H1 (cell line): ENCODE results near the gene RASAL1. TPM values are rescaled to one million over a fixed set of nuclear protein-coding genes. Genes with fewer than 3 reads are reported as not detected.

Experiments
- CTCF ChIA-PET: fragments of 300-600 bp; sonication (Branson Sonifier 250); formaldehyde crosslinking; loops from one replicate; lab custom pipeline; 2021; ENCODE audit not compliant: partially characterized antibody; lab: Charles Lee
- POLR2A ChIA-PET: fragments of 300-600 bp; sonication (Branson Sonifier 250); formaldehyde crosslinking; loops from one replicate; lab custom pipeline; 2021; ENCODE audit warnings: inconsistent platforms; ENCODE audit not compliant: partially characterized antibody; lab: Charles Lee
- DNase-seq, 2 experiments: peaks; one replicate each; pipeline versions ENCODE4 v3.0.0 to v3.0.0-alpha.2; 2010 to 2022; ENCODE audit warnings: low spot score in 2 of 2, low read depth in 1 of 2, mixed read lengths in 1 of 2
- FAIRE-seq: peaks from 2 replicates; lab custom pipeline; 2011; peaks lifted over from hg19 to GRCh38; lab: Jason Lieb, UNC
- H2AFZ ChIP-seq: 2 replicates; pipeline ENCODE4 v1.8.1; 2012; ENCODE audit warnings: low read length, inconsistent platforms
- H2AK5ac ChIP-seq: 2 replicates; pipeline ENCODE4 v1.6.1; 2013; ENCODE audit warnings: low read depth, low read length
- H2BK120ac ChIP-seq: replicated peaks from 2 replicates; pipeline ENCODE3; 2013; ENCODE audit warnings: low read depth, low read length, inconsistent platforms
- H2BK12ac ChIP-seq: 2 replicates; pipeline ENCODE4 v1.6.1; 2013; ENCODE audit warnings: low read depth, low read length
- H2BK15ac ChIP-seq: 2 replicates; pipeline ENCODE4 v1.6.1; 2013; ENCODE audit warnings: low read length
- H2BK20ac ChIP-seq: 2 replicates; pipeline ENCODE4 v1.6.1; 2013; ENCODE audit warnings: low read length
- H2BK5ac ChIP-seq: 2 replicates; pipeline ENCODE4 v1.6.1; 2013; ENCODE audit warnings: low read depth, low read length
- H3K14ac ChIP-seq: 2 replicates; pipeline ENCODE4 v1.6.1; 2013; ENCODE audit warnings: inconsistent platforms; ENCODE audit not compliant: insufficient read length
- H3K18ac ChIP-seq: 2 replicates; pipeline ENCODE4 v1.6.1; 2013; ENCODE audit warnings: low read length; ENCODE audit errors: extremely low read depth
- H3K23ac ChIP-seq: 2 replicates; pipeline ENCODE4 v1.6.1; 2013; ENCODE audit warnings: inconsistent platforms; ENCODE audit not compliant: insufficient read length
- H3K23me2 ChIP-seq: 2 replicates; pipeline ENCODE4 v1.6.1; 2013; ENCODE audit warnings: low read depth, low read length
- H3K27ac ChIP-seq: 2 replicates; pipeline ENCODE4 v1.6.1; 2011; ENCODE audit warnings: low read depth, low read length, inconsistent platforms
- H3K27me3 ChIP-seq, 4 experiments: replicated peaks in 1 of 4; 1 replicate in 1 of 4; 2 replicates in 3 of 4; pipeline versions ENCODE4 v1.6.1 to v1.8.1; 2011 to 2013; ENCODE audit warnings: low read length in 3 of 4, mild to moderate bottlenecking in 3 of 4, inconsistent platforms in 2 of 4, mixed read lengths in 2 of 4, moderate library complexity in 1 of 4; ENCODE audit not compliant: control insufficient read depth in 3 of 4, insufficient read depth in 3 of 4; ENCODE audit errors: extremely low read depth in 1 of 4
- H3K36me3 ChIP-seq, 4 experiments: 2 replicates each; pipeline versions ENCODE4 v1.6.1 to v1.8.1; 2011 to 2013; ENCODE audit warnings: mild to moderate bottlenecking in 4 of 4, low read length in 3 of 4, moderate library complexity in 2 of 4, control low read depth in 1 of 4, inconsistent platforms in 1 of 4; ENCODE audit not compliant: insufficient read depth in 4 of 4, control insufficient read depth in 2 of 4
- H3K4ac ChIP-seq: replicated peaks from 2 replicates; pipeline ENCODE3; 2013; ENCODE audit warnings: low read length, low read depth, mixed read lengths, inconsistent platforms; ENCODE audit not compliant: insufficient read length
- H3K4me1 ChIP-seq, 4 experiments: replicated peaks in 1 of 4; 1 replicate in 1 of 4; 2 replicates in 3 of 4; pipeline versions ENCODE4 v1.6.1 to v1.8.1; 2011 to 2013; ENCODE audit warnings: low read length in 3 of 4, inconsistent platforms in 2 of 4, mixed read lengths in 1 of 4; ENCODE audit not compliant: insufficient read depth in 4 of 4, control insufficient read depth in 3 of 4
- H3K4me2 ChIP-seq, 2 experiments: 2 replicates each; pipeline versions ENCODE4 v1.6.1 to v1.8.1; 2011 to 2013; ENCODE audit warnings: low read depth in 2 of 2, low read length in 2 of 2, control low read depth in 1 of 2, inconsistent platforms in 1 of 2, mild to moderate bottlenecking in 1 of 2; ENCODE audit not compliant: insufficient read depth in 1 of 2
- H3K4me3 ChIP-seq, 4 experiments: fragments of 200-600, 300-600 bp in 1 of 4; sonication (generic), shearing (Covaris generic), sonication (Bioruptor Twin) in 1 of 4; 2 replicates each; pipeline versions ENCODE4 v1.5.1 to v1.8.1; 2011 to 2016; ENCODE audit warnings: low read length in 4 of 4, low read depth in 3 of 4, control low read depth in 2 of 4, inconsistent platforms in 2 of 4, mild to moderate bottlenecking in 2 of 4, mixed read lengths in 1 of 4, moderate library complexity in 1 of 4; ENCODE audit not compliant: insufficient read depth in 2 of 4; ENCODE audit errors: extremely low read depth in 1 of 4
- H3K56ac ChIP-seq: replicated peaks from 2 replicates; pipeline ENCODE3; 2013; ENCODE audit warnings: low read depth, mild to moderate bottlenecking, mixed read lengths, low read length, inconsistent platforms; ENCODE audit not compliant: insufficient read length
- H3K79me1 ChIP-seq: 2 replicates; pipeline ENCODE4 v1.6.1; 2013; ENCODE audit warnings: low read depth, low read length, control low read depth
- H3K79me2 ChIP-seq, 2 experiments: 2 replicates each; pipeline versions ENCODE4 v1.6.1 to v1.8.1; 2012 to 2013; ENCODE audit warnings: low read length in 2 of 2, mild to moderate bottlenecking in 2 of 2, inconsistent platforms in 1 of 2; ENCODE audit not compliant: insufficient read depth in 2 of 2, control insufficient read depth in 1 of 2
- H3K9ac ChIP-seq, 4 experiments: replicated peaks in 1 of 4; 1 replicate in 1 of 4; 2 replicates in 3 of 4; pipeline versions ENCODE4 v1.6.1 to v1.8.1; 2011 to 2013; ENCODE audit warnings: low read depth in 3 of 4, low read length in 3 of 4, control low read depth in 2 of 4, mild to moderate bottlenecking in 2 of 4, moderate library complexity in 2 of 4, inconsistent platforms in 1 of 4; ENCODE audit errors: extremely low read depth in 1 of 4
- H3K9me3 ChIP-seq, 2 experiments: 2 replicates each; pipeline versions ENCODE4 v1.6.1 to v1.8.1; 2012 to 2013; ENCODE audit warnings: mild to moderate bottlenecking in 2 of 2, moderate library complexity in 2 of 2, control low read depth in 1 of 2, inconsistent platforms in 1 of 2, low read depth in 1 of 2, low read length in 1 of 2, mixed read lengths in 1 of 2; ENCODE audit not compliant: insufficient read depth in 2 of 2
- H4K20me1 ChIP-seq, 2 experiments: replicated peaks in 1 of 2; 2 replicates each; pipeline versions ENCODE3 to v1.8.1; 2011 to 2013; ENCODE audit warnings: inconsistent platforms in 2 of 2, low read length in 2 of 2, mild to moderate bottlenecking in 1 of 2; ENCODE audit not compliant: insufficient read depth in 2 of 2, control insufficient read depth in 1 of 2
- H4K5ac ChIP-seq: 2 replicates; pipeline ENCODE4 v1.6.1; 2013; ENCODE audit warnings: low read length, low read depth, mixed read lengths, inconsistent platforms; ENCODE audit not compliant: insufficient read length
- H4K8ac ChIP-seq: 2 replicates; pipeline ENCODE4 v1.8.0; 2013; ENCODE audit warnings: mild to moderate bottlenecking, moderate library complexity, low read length, inconsistent platforms; ENCODE audit not compliant: insufficient read depth; ENCODE audit errors: extremely low read depth
- H4K91ac ChIP-seq: replicated peaks from 2 replicates; pipeline ENCODE3; 2013; ENCODE audit warnings: low read length, mixed read lengths, inconsistent platforms; ENCODE audit not compliant: insufficient read length
- EP300 ChIP-seq, 2 experiments: IDR thresholded peaks; 1 replicate in 1 of 2; 2 replicates in 1 of 2; pipeline ENCODE4 v1.6.1; 2011 to 2012; ENCODE audit warnings: low read depth in 2 of 2, low read length in 2 of 2, mild to moderate bottlenecking in 2 of 2, borderline replicate concordance in 1 of 2, inconsistent platforms in 1 of 2, moderate library complexity in 1 of 2
- JUND ChIP-seq: IDR thresholded peaks from 2 replicates; pipeline ENCODE4 v1.6.1; 2011; ENCODE audit warnings: mild to moderate bottlenecking, improper control_type of control experiment, low read length
- SRF ChIP-seq: IDR thresholded peaks from 2 replicates; pipeline ENCODE4 v1.6.1; 2011; ENCODE audit warnings: mild to moderate bottlenecking, low read depth, low read length, moderate library complexity
- ZNF274 ChIP-seq: IDR thresholded peaks from 2 replicates; pipeline ENCODE4 v1.7.0; 2012; ENCODE audit warnings: low read length, borderline replicate concordance; ENCODE audit errors: extremely low read depth
- WGBS, 2 experiments: shearing (Covaris generic) in 1 of 2; methylation state at CpG; one replicate each; pipeline versions ENCODE4 v1.1.6 to v1.1.7; 2013 to 2015; ENCODE audit warnings: low lambda C conversion rate in 2 of 2, mixed read lengths in 2 of 2, inconsistent platforms in 1 of 2, low coverage in 1 of 2, missing lambda C conversion rate in 1 of 2; ENCODE audit not compliant: insufficient replicate concordance in 2 of 2, insufficient coverage in 1 of 2, insufficient read length in 1 of 2; ENCODE audit errors: extremely low coverage in 1 of 2, missing lambda C conversion rate in 1 of 2; 5-methylcytosine and 5-hydroxymethylcytosine counted together
- polyA plus RNA-seq, 7 experiments: library from polyadenylated mRNA; depleted of rRNA in 3 of 7; stranded (reverse) in 5 of 7; unstranded in 2 of 7; fragments of >200 nt in 5 of 7; fragments of 200-250 nt in 2 of 7; gene quantifications; 1 replicate in 5 of 7; 2 replicates in 1 of 7; 4 replicates in 1 of 7; pipeline versions ENCODE4 v1.2.1 to v1.2.3, GENCODE V29; 2011 to 2013; ENCODE audit warnings: missing spikeins in 2 of 7, mixed read lengths in 2 of 7
- total RNA-seq: library from RNA; stranded (reverse); fragmentation: NEBNext Ultra II Directional; extraction: Animal tissue kit (Norgen Biotek cat#: 25700); gene quantifications from 2 replicates; pipeline ENCODE4 v1.2.1, GENCODE V29; 2021
- TF ChIP-seq, protein P1 (sequence below): IDR thresholded peaks from 2 replicates; pipeline ENCODE4 v1.6.1; 2012; ENCODE audit warnings: low read length, inconsistent platforms

Gene RASAL1
- total and polyA plus RNA-seq, 2 of the 8 experiments (the other 6 are each of a cell fraction or from before 2014, with no cell fraction given): 3.7 to 5.0 TPM

DNA sequence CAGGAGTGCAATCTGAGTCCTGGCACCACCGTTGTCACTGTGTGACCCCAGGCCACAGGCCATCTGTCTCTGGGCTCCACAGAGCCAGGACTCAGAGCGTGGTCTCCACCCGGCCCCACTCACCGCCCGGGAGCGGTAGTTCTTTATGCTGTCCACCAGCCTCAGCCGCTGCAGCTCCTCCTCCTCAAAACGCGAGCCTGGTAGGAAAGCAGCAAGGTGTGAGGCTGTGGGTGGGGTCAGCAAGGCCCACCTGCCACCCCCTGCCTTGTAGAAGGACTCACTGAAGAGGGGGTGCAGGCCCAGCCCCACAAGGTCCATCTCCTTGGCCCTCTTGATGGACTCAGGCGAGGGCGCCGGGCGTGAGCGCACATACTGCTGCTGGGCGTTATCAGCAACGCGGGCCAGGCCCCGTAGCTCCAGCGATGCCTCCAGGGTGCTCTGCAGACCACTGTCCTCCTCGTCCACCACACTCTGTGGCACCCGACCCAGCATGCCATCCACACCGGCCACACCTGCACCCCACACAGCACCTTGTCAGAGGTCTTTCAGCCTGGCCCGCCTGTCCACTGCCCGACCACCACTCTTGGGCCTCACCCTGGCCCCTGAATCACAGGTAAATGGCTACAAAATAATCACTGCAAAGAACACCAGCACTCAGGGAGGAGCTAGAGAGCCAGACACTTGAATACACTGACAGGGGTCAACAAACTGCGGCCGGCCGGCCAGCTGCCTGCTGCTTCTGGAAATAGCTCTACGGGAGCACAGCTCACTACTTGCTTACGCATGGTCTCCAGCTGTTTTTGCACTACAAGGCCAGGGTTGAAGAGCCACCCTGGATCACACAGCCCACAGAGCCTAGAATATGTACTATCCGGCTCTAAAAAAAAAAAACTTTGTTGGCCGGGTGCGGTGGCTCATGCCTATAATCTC, 30.2 kb upstream of the RASAL1 start:
- Histone ChIP-seq H3K4me2 (no peak overlapping the region), H3K4ac (no peak overlapping the region), H3K36me3 (peaks cover 15 to 40% (median 36%) of the 10 kb centered on the region in 4 experiments), H4K20me1 (peaks cover 12 to 19% of the 10 kb centered on the region in 2 experiments), H3K56ac (no peak overlapping the region), H3K27ac (no peak overlapping the region), H2AFZ (no peak overlapping the region), H3K27me3 (no peaks in the 10 kb centered on the region), H2BK120ac (no peak overlapping the region), H2BK15ac (no peak overlapping the region), H3K4me1 (peaks cover 5 to 13% (median 9%) of the 10 kb centered on the region in 4 experiments), H3K4me3 (no peak overlapping the region), H2BK20ac (no peak overlapping the region), H3K23me2 (0 out of 2 replicates have a peak, but pooled peaks cover 3% of the 10 kb centered on the region), H3K14ac (no peak overlapping the region), H3K23ac (no peak overlapping the region), H2BK5ac (no peak overlapping the region), H2BK12ac (no peak overlapping the region), H3K79me2 (no peaks in the 10 kb centered on the region), H4K8ac (no peak overlapping the region), H4K5ac (no peak overlapping the region), H3K9me3 (no peaks in the 10 kb centered on the region), H3K79me1 (no peaks in the 10 kb centered on the region), H4K91ac (no peak overlapping the region), H3K9ac (no peak overlapping the region), H3K18ac (no peak overlapping the region), H2AK5ac (no peak overlapping the region)
- DNase-seq (no peak), FAIRE-seq (no peak)
- CTCF ChIA-PET: interaction anchor here (0.7 to 11.2 kb wide), 13 partner anchors 9 to 117 kb away, joined by 3 to 114 read pairs (median 4); partner anchors contain the start of gene CFAP73
- 94% methylated on average over 32 of the region's 32 CpGs; no CpG with 5 or more reads in 1 of the 2 experiments for WGBS, 2 experiments
- POLR2A ChIA-PET: interaction anchor here (0.8 to 4.3 kb wide), 5 partner anchors 7 to 19 kb away, joined by 3 to 28 read pairs (median 3); partner anchors contain the start of genes DDX54 and RITA1
- no peak for TF ChIP-seq SRF
- TF ChIP-seq, protein P1, sequence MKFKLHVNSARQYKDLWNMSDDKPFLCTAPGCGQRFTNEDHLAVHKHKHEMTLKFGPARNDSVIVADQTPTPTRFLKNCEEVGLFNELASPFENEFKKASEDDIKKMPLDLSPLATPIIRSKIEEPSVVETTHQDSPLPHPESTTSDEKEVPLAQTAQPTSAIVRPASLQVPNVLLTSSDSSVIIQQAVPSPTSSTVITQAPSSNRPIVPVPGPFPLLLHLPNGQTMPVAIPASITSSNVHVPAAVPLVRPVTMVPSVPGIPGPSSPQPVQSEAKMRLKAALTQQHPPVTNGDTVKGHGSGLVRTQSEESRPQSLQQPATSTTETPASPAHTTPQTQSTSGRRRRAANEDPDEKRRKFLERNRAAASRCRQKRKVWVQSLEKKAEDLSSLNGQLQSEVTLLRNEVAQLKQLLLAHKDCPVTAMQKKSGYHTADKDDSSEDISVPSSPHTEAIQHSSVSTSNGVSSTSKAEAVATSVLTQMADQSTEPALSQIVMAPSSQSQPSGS: no peak
- TF ChIP-seq EP300 (IDR thresholded peaks at IDR 0.05; ENCODE audit: borderline replicate concordance in 1 of 2, low read depth in 2 of 2, low read length in 2 of 2): no peak
- no peak for TF ChIP-seq JUND
- no peak for TF ChIP-seq ZNF274
